ENCODE results near the gene FEN1. TPM values are rescaled to one million over a fixed set of nuclear protein-coding genes. Genes with fewer than 3 reads are reported as not detected.

The FEN1 gene
- total and polyA plus RNA-seq, 2 donors from 2014 or later, result 8.5 to 8.8 TPM

- no peaks in the 10 kb centered on the region for H3K9me3 ChIP-seq (ENCODE audit: control insufficient read depth in 2 of 3, insufficient read depth in 1 of 3, low read length in 3 of 3)
- FAIRE-seq (no peak), DNase-seq (no peak)
- H3K27ac ChIP-seq (ENCODE audit: low read depth in 2 of 2, low read length in 2 of 2), result no peak overlapping the region
- H3K27me3 ChIP-seq (ENCODE audit: control insufficient read depth, insufficient read depth, low read length), result no peaks in the 10 kb centered on the region
- no peak overlapping the region for H3K4me3 ChIP-seq (ENCODE audit: low read length in 3 of 3)
- no peak overlapping the region for H3K9ac ChIP-seq (ENCODE audit: low read length in 3 of 3)
- intact Hi-C loops (cut with DNase I), result no loop called here
- TF ChIP-seq, protein P1, sequence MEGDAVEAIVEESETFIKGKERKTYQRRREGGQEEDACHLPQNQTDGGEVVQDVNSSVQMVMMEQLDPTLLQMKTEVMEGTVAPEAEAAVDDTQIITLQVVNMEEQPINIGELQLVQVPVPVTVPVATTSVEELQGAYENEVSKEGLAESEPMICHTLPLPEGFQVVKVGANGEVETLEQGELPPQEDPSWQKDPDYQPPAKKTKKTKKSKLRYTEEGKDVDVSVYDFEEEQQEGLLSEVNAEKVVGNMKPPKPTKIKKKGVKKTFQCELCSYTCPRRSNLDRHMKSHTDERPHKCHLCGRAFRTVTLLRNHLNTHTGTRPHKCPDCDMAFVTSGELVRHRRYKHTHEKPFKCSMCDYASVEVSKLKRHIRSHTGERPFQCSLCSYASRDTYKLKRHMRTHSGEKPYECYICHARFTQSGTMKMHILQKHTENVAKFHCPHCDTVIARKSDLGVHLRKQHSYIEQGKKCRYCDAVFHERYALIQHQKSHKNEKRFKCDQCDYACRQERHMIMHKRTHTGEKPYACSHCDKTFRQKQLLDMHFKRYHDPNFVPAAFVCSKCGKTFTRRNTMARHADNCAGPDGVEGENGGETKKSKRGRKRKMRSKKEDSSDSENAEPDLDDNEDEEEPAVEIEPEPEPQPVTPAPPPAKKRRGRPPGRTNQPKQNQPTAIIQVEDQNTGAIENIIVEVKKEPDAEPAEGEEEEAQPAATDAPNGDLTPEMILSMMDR (IDR thresholded peaks at IDR 0.05; ENCODE audit: borderline replicate concordance, extremely low read depth, insufficient read depth), result no peak
- H3K4me1 ChIP-seq (ENCODE audit: control insufficient read depth in 2 of 3, insufficient read depth in 2 of 3, low read depth in 1 of 3, low read length in 3 of 3), result peaks cover 0 to 5% (median 0%) of the 10 kb centered on the region in 3 donors
- H3K36me3 ChIP-seq (ENCODE audit: control insufficient read depth in 2 of 3, insufficient read depth in 3 of 3, low read length in 3 of 3), result no peaks in the 10 kb centered on the region
These were observed 30.5 kb upstream of the FEN1 start for GRCh38 chr11:61762223-61762615.

DNA sequence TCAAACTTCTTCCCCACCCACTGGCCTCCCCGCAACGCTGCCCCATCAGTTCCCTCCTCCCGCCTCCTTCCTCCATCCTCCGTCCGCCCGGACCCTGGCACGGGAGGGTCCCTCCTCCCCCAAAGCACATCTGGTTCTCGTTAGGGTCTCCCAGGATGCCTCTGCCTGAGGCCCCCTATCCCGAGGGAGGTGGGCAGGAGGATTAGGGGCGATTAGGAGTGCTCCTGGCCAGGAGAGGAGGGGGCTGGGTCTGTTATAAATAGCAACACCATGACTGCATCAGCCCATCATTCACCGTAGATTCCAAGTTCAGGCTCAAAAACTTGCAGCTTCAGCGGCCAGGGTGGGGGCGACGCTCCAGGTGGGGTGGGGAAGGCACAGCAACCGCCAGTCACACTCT, 29.9 kb upstream of the FEN1 start:
- no peaks in the 10 kb centered on the region for H3K36me3 ChIP-seq (ENCODE audit: control insufficient read depth in 2 of 3, insufficient read depth in 3 of 3, low read length in 3 of 3)
- H3K27ac ChIP-seq (ENCODE audit: low read depth in 2 of 2, low read length in 2 of 2), result no peak overlapping the region
- intact Hi-C loops (cut with DNase I), result no loop called here
- H3K27me3 ChIP-seq (ENCODE audit: control insufficient read depth, insufficient read depth, low read length), result no peaks in the 10 kb centered on the region
- DNase-seq, result no peak
- peaks cover 0 to under 1% (median 0%) of the 10 kb centered on the region in 3 donors for H3K4me1 ChIP-seq (ENCODE audit: control insufficient read depth in 2 of 3, insufficient read depth in 2 of 3, low read depth in 1 of 3, low read length in 3 of 3)
- H3K4me3 ChIP-seq (ENCODE audit: low read length in 3 of 3), result no peak overlapping the region
- FAIRE-seq, result no peak
- no peaks in the 10 kb centered on the region for H3K9me3 ChIP-seq (ENCODE audit: control insufficient read depth in 2 of 3, insufficient read depth in 1 of 3, low read length in 3 of 3)
- H3K9ac ChIP-seq (ENCODE audit: low read length in 3 of 3), result no peak overlapping the region
- TF ChIP-seq, protein P1 (IDR thresholded peaks at IDR 0.05; ENCODE audit: borderline replicate concordance, extremely low read depth, insufficient read depth), result no peak

- intact Hi-C loops (cut with DNase I), result no loop called here
- Histone ChIP-seq H3K4me3 (ENCODE audit: low read length in 3 of 3) (no peak overlapping the region), H3K27ac (ENCODE audit: low read depth in 2 of 2, low read length in 2 of 2) (no peak overlapping the region), H3K4me1 (ENCODE audit: control insufficient read depth in 2 of 3, insufficient read depth in 2 of 3, low read depth in 1 of 3, low read length in 3 of 3) (no peaks in the 10 kb centered on the region), H3K9ac (ENCODE audit: low read length in 3 of 3) (no peak overlapping the region), H3K36me3 (ENCODE audit: control insufficient read depth in 2 of 3, insufficient read depth in 3 of 3, low read length in 3 of 3) (no peaks in the 10 kb centered on the region), H3K9me3 (ENCODE audit: control insufficient read depth in 2 of 3, insufficient read depth in 1 of 3, low read length in 3 of 3) (no peaks in the 10 kb centered on the region), H3K27me3 (ENCODE audit: control insufficient read depth, insufficient read depth, low read length) (no peaks in the 10 kb centered on the region)
- FAIRE-seq (no peak), DNase-seq (no peak)
- TF ChIP-seq, protein P1 (IDR thresholded peaks at IDR 0.05; ENCODE audit: borderline replicate concordance, extremely low read depth, insufficient read depth), result no peak
These were observed 28.6 kb upstream of the FEN1 start for GRCh38 chr11:61763930-61764605.

All from kidney (tissue), 14 donors.